ENCODE measurements around the gene NPTX1. TPM values are rescaled to one million over a fixed set of nuclear protein-coding genes. Genes with fewer than 3 reads are reported as not detected.

NPTX1 gene
- total and polyA plus RNA-seq, 9 of the 15 experiments (the other 6 are each of a cell fraction or from before 2014, with no cell fraction given) = 0.04 TPM; not detected in 8

DNA sequence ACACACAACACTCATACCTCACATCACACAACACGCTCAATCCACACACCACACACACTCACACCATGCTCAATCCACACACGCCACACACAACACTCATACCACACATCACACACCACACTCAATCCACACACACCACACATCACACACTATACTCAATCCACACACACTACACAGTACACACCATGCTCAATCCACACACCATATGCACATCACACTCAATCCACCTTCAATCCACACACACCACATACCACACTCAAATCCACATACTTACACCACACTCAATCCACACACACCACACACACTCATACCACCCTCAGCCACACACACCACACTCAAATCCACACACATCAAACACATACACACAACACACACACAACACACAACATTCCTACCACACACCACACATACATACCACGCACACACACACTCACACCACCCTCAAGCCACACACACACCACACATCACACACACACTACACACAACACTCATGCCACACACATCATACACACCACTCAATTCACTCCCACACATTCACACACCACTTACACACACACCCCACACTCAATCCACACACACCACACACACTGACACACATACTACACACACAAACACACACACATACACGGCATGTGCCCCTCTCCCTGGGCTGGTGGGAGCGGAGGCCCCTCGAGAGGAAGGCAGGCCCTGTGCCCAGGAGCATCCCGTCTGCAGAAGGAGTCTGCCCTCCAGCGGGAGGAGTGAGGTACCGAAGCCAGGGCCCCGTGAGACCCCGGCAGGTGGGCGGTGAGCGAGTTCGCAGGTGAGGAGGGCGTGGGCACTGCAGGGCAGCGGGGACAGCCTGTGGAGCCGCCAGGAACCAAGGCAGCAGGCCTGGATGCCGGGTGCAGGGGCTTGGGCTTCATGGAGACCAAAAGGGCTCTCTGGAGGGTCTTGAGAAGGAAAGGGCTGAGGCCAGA, 35.1 kb upstream of the NPTX1 start (continued):
- TF ChIP-seq, protein P1, sequence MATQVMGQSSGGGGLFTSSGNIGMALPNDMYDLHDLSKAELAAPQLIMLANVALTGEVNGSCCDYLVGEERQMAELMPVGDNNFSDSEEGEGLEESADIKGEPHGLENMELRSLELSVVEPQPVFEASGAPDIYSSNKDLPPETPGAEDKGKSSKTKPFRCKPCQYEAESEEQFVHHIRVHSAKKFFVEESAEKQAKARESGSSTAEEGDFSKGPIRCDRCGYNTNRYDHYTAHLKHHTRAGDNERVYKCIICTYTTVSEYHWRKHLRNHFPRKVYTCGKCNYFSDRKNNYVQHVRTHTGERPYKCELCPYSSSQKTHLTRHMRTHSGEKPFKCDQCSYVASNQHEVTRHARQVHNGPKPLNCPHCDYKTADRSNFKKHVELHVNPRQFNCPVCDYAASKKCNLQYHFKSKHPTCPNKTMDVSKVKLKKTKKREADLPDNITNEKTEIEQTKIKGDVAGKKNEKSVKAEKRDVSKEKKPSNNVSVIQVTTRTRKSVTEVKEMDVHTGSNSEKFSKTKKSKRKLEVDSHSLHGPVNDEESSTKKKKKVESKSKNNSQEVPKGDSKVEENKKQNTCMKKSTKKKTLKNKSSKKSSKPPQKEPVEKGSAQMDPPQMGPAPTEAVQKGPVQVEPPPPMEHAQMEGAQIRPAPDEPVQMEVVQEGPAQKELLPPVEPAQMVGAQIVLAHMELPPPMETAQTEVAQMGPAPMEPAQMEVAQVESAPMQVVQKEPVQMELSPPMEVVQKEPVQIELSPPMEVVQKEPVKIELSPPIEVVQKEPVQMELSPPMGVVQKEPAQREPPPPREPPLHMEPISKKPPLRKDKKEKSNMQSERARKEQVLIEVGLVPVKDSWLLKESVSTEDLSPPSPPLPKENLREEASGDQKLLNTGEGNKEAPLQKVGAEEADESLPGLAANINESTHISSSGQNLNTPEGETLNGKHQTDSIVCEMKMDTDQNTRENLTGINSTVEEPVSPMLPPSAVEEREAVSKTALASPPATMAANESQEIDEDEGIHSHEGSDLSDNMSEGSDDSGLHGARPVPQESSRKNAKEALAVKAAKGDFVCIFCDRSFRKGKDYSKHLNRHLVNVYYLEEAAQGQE (IDR thresholded peaks at IDR 0.05; ENCODE audit: borderline replicate concordance) = peak; percentile 28; the same call in 1 of the 2 replicates
- TF ChIP-seq, protein P1 (CRISPR knock-in tag; IDR thresholded peaks at IDR 0.05; ENCODE audit: low read depth) = no peak
